Endothelial cell of umbilical vein (primary cell): ENCODE results near the gene KIF20A. TPM values are rescaled to one million over a fixed set of nuclear protein-coding genes. Genes with fewer than 3 reads are reported as not detected.

Experiments
- BruUV-seq: library from RNA; stranded (reverse); fragments of 400-500 nt; replicated peaks from 2 replicates; lab custom pipeline; 2021; lab: Mats Ljungman, UMichigan
- CTCF ChIA-PET: fragments of 300-600, 350-600 bp; sonication (Branson Sonifier 250); formaldehyde crosslinking; loops from one replicate; lab custom pipeline; 2021; ENCODE audit warnings: antibody characterized with exemption, inconsistent platforms; lab: Charles Lee
- POLR2A ChIA-PET: fragments of 300-600, 350-600 bp; sonication (Branson Sonifier 250); formaldehyde crosslinking; loops from one replicate; lab custom pipeline; 2021; ENCODE audit warnings: antibody characterized with exemption, inconsistent platforms; lab: Charles Lee
- DNase-seq: peaks from one replicate; pipeline ENCODE4 v3.0.0-alpha.2; 2011; ENCODE audit warnings: low read depth, low spot score
- FAIRE-seq: peaks from 2 replicates; lab custom pipeline; 2011; peaks lifted over from hg19 to GRCh38; lab: Jason Lieb, UNC
- H2AFZ ChIP-seq: 2 replicates; pipeline ENCODE4 v1.6.0; 2012; ENCODE audit warnings: low read depth, low read length, control low read depth, inconsistent platforms
- H3K27ac ChIP-seq: 2 replicates; pipeline ENCODE4 v1.5.1; 2011; ENCODE audit warnings: low read depth, mild to moderate bottlenecking, control low read depth, low read length, moderate library complexity; ENCODE audit not compliant: insufficient read depth
- H3K27me3 ChIP-seq, 2 experiments: 2 replicates each; pipeline versions ENCODE4 v1.6.0 to v1.6.1; 2011; ENCODE audit warnings: low read length in 2 of 2, mixed read lengths in 1 of 2; ENCODE audit not compliant: control insufficient read depth in 2 of 2, insufficient read depth in 2 of 2
- H3K36me3 ChIP-seq, 2 experiments: 2 replicates in 1 of 2; 3 replicates in 1 of 2; pipeline ENCODE4 v1.5.1; 2011; ENCODE audit warnings: low read length in 2 of 2, mild to moderate bottlenecking in 1 of 2, moderate library complexity in 1 of 2; ENCODE audit not compliant: control insufficient read depth in 2 of 2, insufficient read depth in 2 of 2; ENCODE audit errors: extremely low read depth in 1 of 2
- H3K4me1 ChIP-seq: 3 replicates; pipeline ENCODE4 v1.5.1; 2011; ENCODE audit warnings: mild to moderate bottlenecking, low read length; ENCODE audit not compliant: control insufficient read depth, insufficient read depth; ENCODE audit errors: extremely low read depth
- H3K4me2 ChIP-seq: 2 replicates; pipeline ENCODE4 v1.6.1; 2011; ENCODE audit warnings: low read length, control low read depth, mixed read lengths; ENCODE audit not compliant: insufficient read depth
- H3K4me3 ChIP-seq, 3 experiments: fragments of 200-600 bp in 1 of 3; sonication (generic), shearing (Covaris generic) in 1 of 3; replicated peaks in 1 of 3; 2 replicates each; pipeline ENCODE4 v1.5.1; 2011 to 2016; ENCODE audit warnings: control low read depth in 3 of 3, low read length in 3 of 3, mild to moderate bottlenecking in 2 of 3, inconsistent platforms in 1 of 3, low read depth in 1 of 3, moderate library complexity in 1 of 3; ENCODE audit not compliant: insufficient read depth in 1 of 3
- H3K79me2 ChIP-seq: 2 replicates; pipeline ENCODE4 v1.6.0; 2012; ENCODE audit warnings: low read length, inconsistent platforms; ENCODE audit not compliant: control insufficient read depth, insufficient read depth
- H3K9ac ChIP-seq: replicated peaks from 2 replicates; pipeline ENCODE3; 2011; ENCODE audit warnings: low read length, control low read depth; ENCODE audit not compliant: insufficient read depth; ENCODE audit errors: extremely low read depth
- H3K9me1 ChIP-seq: replicated peaks from 3 replicates; pipeline ENCODE4 v1.6.0; 2011; ENCODE audit warnings: mild to moderate bottlenecking, low read length; ENCODE audit not compliant: control insufficient read depth, insufficient read depth; ENCODE audit errors: extremely low read depth
- H3K9me3 ChIP-seq: replicated peaks from 2 replicates; pipeline ENCODE4 v1.5.1; 2012; ENCODE audit warnings: low read length, inconsistent platforms; ENCODE audit not compliant: control insufficient read depth, insufficient read depth
- H4K20me1 ChIP-seq: replicated peaks from 2 replicates; pipeline ENCODE3; 2011; ENCODE audit warnings: mild to moderate bottlenecking, low read length; ENCODE audit not compliant: control insufficient read depth, insufficient read depth; ENCODE audit errors: extremely low read depth
- EZH2 ChIP-seq: IDR thresholded peaks from 2 replicates; pipeline ENCODE4 v1.6.1; 2012; ENCODE audit warnings: borderline replicate concordance, low read depth, mild to moderate bottlenecking, moderate library complexity, low read length, inconsistent platforms; ENCODE audit not compliant: severe bottlenecking
- FOS ChIP-seq: IDR thresholded peaks from 2 replicates; pipeline ENCODE4 v1.6.1; 2011; ENCODE audit warnings: mild to moderate bottlenecking, low read length, moderate library complexity, borderline replicate concordance; ENCODE audit not compliant: insufficient read depth
- GATA2 ChIP-seq: IDR thresholded peaks from 2 replicates; pipeline ENCODE4 v1.7.0; 2011; ENCODE audit warnings: low read depth, mild to moderate bottlenecking, moderate library complexity, mixed read lengths, low read length; ENCODE audit not compliant: insufficient read length, insufficient read depth
- MYC ChIP-seq: IDR thresholded peaks from one replicate; pipeline ENCODE4 v1.6.1; 2011; ENCODE audit warnings: mild to moderate bottlenecking, low read depth, low read length
- POLR2A ChIP-seq: IDR thresholded peaks from 2 replicates; pipeline ENCODE4 v1.6.1; 2012; ENCODE audit warnings: low read depth, mild to moderate bottlenecking, control low read depth, low read length
- POLR2AphosphoS5 ChIP-seq: IDR thresholded peaks from 2 replicates; pipeline ENCODE4 v1.6.1; 2012; ENCODE audit warnings: low read depth, mild to moderate bottlenecking, control low read depth, low read length, moderate library complexity; ENCODE audit not compliant: insufficient read depth
- dilution Hi-C: fragments of 300-500 bp; cut with MboI; formaldehyde crosslinking; loops from one replicate; pipeline ENCODE4 v1.15.0; 2019; ENCODE audit warnings: low sequenced_read_pairs; ENCODE audit not compliant: extremely low pct_ligation_motif_present
- intact Hi-C: fragments of 100-400 bp; cut with micrococcal nuclease; formaldehyde crosslinking; loops from one replicate; pipeline ENCODE4 v1.10.0; 2022
- polyA plus RNA-seq, 4 experiments: library from polyadenylated mRNA; depleted of rRNA in 3 of 4; stranded (reverse) in 3 of 4; unstranded in 1 of 4; fragments of >200 nt; gene quantifications; 2 replicates each; pipeline versions ENCODE4 v1.2.1 to v1.2.3, GENCODE V29; 2011 to 2012; ENCODE audit warnings: missing spikeins in 1 of 4
- total RNA-seq: library from RNA; stranded (reverse); gene quantifications from 2 replicates; pipeline ENCODE4 v1.2.3, GENCODE V29; 2021
- TF ChIP-seq, protein P1 (sequence below), 2 donors: IDR thresholded peaks; 1 replicate in 1 of 2; 2 replicates in 1 of 2; pipeline ENCODE4 v1.5.1; 2011; ENCODE audit warnings: low read length in 2 of 2, mild to moderate bottlenecking in 2 of 2, moderate library complexity in 2 of 2, control low read depth in 1 of 2, inconsistent platforms in 1 of 2, low read depth in 1 of 2; ENCODE audit not compliant: insufficient read depth in 1 of 2; ENCODE audit errors: extremely low read depth in 1 of 2

KIF20A gene
- total and polyA plus RNA-seq, 2 donors (not counting 3 experiments of a cell fraction or from before 2014, with no cell fraction given): 38.7 to 78.1 TPM

- DNase-seq (no peak), FAIRE-seq (no peak)
- no peaks in the 10 kb centered on the region for H3K9me3 ChIP-seq
- dilution Hi-C loops (no loop called here), intact Hi-C loops (no loop called here)
- ChIA-PET CTCF (interaction anchor here (1.0 to 1.4 kb wide), 3 partner anchors 12 to 123 kb away, joined by 3 to 4 read pairs (median 3); partner anchors contain the start of gene KDM3B), POLR2A (no interaction called here)
- no peak overlapping the region for H3K4me3 ChIP-seq
- H3K79me2 ChIP-seq: no peaks in the 10 kb centered on the region
- no peaks in the 10 kb centered on the region for H3K9me1 ChIP-seq
- no peak overlapping the region for H3K27ac ChIP-seq
- no peak overlapping the region for H3K9ac ChIP-seq
- H3K27me3 ChIP-seq: peaks cover 0 to 3% of the 10 kb centered on the region in 2 experiments
- no peaks in the 10 kb centered on the region for H3K36me3 ChIP-seq
- H4K20me1 ChIP-seq: no peaks in the 10 kb centered on the region
- H3K4me2 ChIP-seq: no peak overlapping the region
- H2AFZ ChIP-seq: no peak overlapping the region
- TF ChIP-seq POLR2A (no peak), GATA2 (no peak), POLR2AphosphoS5 (no peak), EZH2 (no peak), FOS (no peak), MYC (no peak)
- TF ChIP-seq, protein P1, sequence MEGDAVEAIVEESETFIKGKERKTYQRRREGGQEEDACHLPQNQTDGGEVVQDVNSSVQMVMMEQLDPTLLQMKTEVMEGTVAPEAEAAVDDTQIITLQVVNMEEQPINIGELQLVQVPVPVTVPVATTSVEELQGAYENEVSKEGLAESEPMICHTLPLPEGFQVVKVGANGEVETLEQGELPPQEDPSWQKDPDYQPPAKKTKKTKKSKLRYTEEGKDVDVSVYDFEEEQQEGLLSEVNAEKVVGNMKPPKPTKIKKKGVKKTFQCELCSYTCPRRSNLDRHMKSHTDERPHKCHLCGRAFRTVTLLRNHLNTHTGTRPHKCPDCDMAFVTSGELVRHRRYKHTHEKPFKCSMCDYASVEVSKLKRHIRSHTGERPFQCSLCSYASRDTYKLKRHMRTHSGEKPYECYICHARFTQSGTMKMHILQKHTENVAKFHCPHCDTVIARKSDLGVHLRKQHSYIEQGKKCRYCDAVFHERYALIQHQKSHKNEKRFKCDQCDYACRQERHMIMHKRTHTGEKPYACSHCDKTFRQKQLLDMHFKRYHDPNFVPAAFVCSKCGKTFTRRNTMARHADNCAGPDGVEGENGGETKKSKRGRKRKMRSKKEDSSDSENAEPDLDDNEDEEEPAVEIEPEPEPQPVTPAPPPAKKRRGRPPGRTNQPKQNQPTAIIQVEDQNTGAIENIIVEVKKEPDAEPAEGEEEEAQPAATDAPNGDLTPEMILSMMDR (IDR thresholded peaks at IDR 0.05; ENCODE audit: extremely low read depth in 1 of 2, insufficient read depth in 1 of 2, low read depth in 1 of 2, low read length in 2 of 2): no peak
- no peaks in the 10 kb centered on the region for H3K4me1 ChIP-seq
- BruUV-seq: no TSS peak
Measured at GRCh38 chr5:138229387-138229786, 50.5 kb downstream of the KIF20A start.
